GM19238 (cell line): Measurements from ENCODE around the gene OTX2.

Experiments used
- DNase-seq: peaks from one replicate; pipeline ENCODE4 v3.0.0; 2011; ENCODE audit warnings: low spot score; ENCODE audit not compliant: insufficient read length

Gene OTX2

DNA sequence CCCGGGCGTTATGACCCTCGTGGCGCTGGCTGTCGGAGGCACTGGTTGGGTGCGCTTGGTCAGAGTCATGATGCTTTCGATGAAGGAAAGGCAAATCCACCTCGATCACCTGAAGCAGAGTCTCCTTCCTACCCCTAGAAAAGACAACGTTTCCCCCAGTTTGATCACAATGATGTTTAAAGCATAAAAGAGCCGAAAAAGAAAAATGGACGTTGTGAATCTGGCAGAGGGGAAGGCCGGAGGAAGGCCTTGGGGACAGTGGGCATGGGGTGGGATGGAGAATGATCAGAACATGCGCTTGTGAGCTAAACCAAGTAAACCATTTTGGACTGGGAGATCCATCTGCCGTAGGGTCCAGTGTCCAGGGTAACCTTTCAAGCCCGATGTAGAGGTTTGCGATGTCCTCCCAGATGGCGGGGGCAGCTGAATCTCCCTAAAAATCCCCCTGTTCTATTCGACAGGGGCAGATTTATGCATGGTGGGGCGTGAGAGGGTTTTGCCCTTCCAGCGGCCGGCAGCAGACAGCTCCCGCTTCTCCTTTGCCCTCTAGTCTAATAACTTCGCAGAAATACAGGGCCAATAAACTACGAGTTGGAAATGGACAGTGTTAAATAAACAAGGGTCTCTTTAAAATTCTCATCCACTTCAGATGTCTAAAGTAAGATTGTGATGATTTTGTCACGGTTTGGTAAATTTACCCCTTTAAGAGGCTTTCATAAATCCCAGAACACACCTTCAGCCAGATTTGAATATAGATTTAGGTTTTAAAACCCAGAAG, 2.3 kb upstream of the OTX2 start:
- DNase-seq = no peak

DNA sequence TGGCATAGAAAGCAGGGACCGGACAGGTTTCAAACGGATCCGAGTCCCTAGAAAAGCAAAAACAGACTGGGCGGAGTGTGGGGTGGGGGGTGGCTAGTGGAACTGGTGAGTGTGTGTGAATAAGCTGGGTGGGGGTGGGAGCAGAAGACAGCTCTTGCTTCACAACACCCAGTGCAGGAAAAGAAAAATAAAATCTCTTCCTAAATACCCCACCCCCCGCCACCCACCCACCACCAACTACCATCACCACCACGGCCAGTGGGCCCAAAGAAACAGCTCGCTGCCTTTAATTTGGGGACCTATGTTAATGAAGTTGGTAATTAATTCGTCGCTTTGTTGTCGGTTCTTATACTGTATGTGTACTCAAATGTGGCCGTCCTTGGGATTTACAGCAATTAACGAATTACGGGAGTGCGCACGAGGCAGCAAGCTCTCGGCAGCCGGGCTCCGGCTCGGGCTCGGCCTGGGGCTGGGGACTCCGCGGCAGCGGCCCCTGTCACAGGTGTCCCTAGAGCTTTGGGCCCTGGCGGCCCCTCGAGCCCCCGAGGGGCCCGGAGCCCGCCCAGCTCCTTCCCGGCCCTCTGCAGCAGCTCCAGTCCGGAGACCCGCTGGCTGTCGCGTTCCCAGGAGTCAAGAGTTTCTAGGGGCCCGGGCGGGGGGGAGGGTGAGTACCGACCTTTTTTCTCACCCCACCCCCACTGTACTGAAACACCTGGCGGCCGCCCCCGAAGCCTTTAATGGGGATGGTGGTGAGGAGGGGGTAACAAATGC, 1.5 kb upstream of the OTX2 start:
- DNase-seq = no peak

DNA sequence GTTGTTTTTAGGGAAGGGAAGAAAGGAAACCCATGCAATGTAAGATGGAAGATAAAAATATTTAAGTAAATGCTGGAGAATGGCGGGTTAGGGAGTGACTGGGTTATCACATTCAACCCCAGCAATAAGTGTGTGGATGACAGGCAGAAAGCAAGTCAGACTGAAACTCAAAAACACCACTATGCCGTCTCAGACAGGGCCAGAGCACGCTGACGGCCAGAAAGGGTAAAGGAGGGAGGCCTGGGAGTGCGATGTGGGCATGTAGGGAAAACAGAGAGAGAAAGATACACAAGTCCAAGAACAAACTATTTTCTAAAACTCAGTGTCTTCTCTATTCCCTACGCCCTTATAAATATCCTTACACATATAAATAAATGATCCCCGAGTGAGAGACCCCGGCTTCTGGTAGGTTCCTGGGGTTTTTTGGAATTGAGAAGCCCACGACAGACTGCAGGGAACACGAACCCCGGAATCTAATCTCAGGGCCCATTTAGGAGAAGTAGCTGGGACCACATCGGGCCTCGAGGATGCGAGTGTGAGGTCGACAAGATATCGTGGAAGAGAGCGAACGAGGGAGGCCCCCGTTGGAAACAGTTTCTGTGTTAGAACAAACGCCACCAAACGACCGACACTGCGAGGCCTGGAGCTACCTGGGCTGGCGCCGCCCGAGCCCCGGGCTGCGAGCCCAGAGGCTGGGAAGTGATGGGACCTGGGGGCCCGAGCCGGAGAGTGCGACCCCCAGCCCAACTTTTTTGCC, 735 bp upstream of the OTX2 start:
- no peak for DNase-seq

DNA sequence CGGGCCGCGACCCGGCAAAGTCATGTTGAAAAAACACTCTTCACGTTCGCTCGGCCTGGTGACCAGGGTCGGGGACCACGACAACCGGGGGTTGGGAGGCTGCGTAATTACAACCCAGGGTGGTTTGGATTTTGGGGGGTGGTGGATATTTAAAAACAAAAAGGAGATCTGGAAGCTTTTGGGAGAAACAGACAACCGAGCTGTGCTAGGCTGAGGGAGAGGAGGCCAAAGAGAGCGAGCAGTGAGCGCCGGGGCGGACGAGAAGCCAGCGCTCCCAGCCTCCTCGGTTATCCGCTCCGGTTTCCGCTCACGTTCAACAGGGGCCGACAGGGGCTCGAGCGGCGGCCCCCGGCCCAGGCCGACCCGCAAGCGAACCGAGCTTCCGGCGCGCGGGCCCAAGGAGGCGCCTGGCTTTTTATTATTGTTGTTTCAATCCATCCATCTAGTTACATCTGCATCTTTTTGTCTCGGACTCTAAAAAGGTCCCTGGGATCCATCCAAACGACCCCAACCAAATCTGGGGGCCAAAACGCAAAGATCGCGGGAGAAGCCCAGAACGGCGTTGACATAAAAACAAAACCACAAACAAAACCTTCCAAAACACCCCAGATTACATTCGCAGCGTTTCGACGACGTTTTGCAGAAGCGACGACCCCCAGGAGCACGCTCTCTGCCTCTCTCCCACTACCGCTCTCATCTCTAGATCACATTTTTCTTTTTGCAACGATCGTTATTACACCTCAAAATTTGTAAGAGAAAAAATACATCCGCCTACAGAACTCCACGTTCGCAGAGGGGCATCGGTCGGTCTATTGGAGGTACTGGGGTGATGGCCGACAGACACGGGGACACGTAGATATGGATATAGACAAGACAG, 771 bp downstream of the OTX2 start:
- no peak for DNase-seq

DNA sequence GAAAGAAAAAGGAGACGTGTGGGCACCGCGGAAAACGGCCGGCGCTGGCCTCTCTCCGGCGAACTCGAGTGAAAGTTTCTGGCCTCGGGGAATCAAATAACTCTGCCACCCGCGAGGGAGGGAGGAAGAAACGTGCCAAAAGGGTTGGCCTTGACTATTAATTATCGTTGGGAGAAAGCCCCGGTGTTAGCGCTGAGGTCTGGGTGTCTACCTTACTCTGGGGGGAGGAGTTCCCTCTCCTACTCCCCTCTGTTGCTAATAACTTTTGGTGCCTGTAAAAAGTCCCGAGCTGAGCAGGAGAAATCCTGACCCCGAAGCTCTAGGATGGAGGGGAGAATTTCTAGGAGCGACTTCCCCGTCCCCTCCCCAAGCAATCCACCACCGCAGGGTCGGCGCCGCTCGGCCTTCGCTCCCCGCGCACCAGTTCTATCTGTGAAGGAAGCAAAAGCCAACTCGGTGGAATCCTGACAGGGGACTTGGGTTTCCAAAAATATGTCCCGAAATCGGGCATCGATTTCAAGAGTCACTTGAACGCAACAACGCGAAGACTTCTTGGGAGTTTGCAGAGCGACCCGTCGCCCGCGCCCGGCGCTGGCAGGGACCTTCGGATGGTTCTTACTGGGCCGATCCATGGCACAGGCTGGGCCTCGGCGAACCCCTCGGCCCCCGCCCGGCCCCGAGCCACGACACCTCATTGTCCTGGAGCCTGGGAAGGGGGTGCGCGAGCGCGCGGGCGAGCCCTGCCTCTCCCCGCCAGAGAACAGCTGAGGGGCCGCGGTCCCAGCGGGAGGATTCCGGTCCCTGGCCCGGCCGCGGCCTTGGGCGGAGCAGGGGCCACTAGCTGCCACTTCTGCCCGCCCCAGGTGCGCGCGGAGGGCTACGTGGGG, 1.7 kb downstream of the OTX2 start:
- no peak for DNase-seq

DNA sequence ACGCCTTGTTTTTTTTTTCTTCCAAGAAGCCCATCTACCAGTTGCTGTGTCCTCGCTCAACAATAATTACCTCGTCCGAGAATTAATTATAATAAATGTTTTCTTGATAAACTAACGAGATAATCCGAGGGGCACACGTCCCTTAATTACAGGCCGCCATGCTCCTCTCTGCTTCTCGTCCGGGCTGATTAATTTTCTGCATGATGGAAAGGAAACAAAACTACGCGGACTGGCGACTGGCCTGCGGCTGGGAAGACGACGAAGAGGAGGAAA, 2.2 kb downstream of the OTX2 start:
- no peak for DNase-seq

DNA sequence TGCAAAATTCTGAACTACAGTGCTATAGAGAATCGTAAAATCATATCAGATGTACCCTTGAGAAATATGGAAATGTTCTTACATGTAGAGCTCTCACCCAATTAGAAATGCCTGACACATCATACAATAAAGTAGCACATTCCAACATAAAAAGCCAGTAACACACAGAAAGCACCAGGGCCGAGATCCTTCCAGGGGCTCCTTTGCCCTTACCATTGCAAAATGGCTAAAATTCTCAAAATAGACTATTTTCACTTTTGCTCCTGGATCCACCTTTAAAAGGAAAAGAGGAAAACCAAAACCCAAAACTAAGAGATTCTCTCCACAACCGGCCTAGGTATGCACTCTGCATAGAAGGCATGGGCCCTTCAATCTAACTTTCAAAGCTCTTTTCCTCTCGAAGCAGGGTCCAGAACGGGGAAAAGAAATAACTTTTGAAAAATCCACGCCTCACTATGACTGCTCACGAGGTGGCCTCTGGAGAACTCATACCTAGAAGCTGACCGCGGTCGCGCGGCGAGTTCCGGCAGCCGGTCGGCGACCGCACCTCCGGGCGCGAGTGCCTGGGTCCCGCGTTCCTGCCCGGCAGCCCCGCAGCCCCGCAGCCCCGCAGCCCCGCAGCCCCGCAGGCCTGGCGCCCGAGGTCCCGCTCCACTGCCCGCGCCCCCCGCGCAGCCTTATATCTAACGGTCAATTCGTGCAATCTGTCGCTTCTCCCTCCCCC, 2.7 kb downstream of the OTX2 start:
- no peak for DNase-seq

DNA sequence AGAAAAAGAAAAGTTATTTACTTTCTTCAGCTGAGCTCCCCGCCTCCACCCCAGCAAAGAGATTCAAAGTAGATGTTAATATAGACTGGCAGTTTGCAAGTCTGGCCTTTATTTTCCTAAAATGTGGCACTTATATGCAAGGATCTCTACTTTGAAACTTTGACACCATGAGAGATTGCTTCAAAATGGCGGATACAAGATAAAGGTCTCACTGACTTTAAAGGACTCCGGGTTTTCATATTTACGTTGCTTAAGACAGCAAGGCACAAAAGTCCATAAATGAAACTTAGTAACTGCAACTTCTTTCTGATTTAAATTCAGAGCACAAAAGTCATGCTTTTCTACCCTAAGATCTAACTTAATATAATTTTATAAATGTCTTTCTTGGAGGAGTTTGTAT, 3.5 kb downstream of the OTX2 start:
- DNase-seq = no peak

DNA sequence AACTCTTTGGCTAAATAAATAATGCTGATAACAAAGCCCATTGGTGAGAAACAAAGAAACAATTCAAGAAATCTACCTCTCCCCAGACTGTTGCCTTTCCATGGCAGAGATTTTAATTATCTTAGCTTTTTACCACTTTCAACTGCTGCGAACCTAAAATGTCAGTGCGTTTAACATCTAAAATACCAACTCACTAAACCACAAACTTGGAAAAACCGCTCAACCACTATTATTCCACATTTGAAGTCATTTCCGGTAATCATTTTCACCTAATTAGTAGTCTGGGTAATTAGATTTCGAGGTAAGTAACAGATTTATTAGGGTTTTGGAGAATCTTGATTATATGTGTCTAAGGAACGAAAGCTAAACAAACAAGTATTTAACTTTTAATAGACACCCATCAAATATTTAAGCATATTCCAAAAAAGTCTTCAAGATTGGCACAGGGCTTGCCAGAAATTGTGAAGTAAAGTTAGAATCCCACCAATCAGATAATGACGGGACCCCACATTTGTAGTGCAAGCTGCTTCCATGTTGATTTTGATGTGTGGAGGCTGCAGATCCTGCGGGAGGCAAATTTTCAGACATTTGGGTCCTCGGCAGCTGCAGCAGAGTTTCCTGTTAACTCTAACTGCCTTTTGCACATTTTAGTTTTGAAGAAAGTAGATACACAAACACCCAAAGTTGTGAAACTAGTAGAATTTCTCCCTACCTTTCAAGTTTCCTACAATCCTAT, 4.1 kb downstream of the OTX2 start:
- no peak for DNase-seq

DNA sequence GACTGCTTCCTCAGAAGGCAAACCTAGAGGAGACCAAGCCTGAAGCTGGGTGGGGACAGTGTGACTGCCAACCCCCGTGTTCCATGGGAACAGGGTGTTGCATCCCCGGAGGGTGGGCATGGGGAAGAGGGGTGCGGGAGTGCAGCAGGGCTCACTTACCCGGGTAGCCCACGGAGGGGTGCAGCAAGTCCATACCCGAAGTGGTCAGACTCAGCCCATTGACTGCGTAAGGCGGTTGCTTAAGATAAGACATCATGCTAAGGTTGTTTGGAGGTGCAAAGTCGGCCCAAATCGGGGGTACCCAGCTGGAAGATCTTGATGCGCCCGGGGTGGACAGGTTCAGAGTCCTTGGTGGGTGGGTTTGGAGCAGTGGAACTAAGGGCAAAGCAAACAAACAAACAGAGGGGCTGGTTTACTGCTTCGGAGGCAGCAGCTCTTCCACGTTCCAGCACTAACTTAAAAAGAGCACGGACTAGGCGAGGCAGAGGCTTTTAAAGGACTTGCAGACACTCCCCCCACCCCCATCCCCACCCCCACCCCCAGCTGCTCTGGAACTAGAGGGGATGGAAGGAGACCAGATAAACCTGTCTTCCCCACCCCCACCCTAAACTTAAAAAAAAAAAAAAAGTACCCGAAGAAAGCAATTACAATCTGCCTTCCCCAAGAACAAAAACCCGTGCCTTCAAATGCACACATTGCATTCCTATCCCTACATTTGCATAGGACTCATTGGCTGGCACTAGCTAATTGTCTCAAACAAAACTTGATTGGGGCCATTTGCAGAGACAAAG, 4.9 kb downstream of the OTX2 start:
- DNase-seq = no peak

DNA sequence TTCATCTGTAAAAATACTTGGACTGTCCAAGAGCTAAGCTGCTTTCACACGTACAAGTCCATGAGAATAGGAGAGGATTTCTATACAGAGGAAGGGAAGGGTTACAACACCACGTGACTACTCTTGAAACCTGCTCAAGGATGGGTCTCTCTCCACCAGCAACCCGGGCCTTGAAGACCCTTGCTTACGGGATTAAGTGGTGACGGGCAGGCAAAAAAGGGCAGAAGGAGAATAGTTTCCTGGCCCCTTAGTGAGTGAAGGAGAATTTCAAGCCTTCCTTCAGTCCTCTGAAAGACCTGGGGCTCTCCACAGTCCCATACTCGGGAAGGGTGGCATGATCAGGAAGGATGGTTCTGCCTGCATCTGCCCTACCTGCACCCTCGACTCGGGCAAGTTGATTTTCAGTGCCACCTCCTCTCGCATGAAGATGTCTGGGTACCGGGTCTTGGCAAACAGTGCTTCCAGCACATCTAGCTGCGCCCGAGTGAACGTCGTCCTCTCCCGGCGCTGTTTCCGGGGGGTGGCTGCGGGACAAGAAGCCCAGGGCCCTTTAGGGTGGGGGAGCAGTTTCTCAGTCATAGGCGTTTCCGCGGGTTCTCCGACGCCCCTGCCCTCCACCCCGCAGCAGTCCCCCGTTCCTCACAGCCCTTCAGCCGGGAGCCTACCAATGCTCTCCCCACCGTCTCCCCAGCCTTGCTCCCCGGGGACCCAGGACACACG, 6.3 kb downstream of the OTX2 start:
- no peak for DNase-seq

DNA sequence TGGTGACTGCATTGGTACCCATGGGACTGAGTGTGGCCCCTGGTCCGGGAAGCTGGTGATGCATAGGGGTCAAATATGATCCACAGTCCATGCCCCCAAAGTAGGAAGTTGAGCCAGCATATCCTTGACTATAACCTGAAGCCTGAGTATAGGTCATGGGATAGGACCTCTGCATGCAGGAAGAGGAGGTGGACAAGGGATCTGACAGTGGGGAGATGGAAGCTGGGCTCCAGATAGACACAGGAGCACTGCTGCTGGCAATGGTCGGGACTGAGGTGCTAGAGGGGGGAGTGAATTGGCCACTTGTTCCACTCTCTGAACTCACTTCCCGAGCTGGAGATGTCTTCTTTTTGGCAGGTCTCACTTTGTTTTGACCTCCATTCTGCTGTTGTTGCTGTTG, 8.4 kb downstream of the OTX2 start:
- DNase-seq = no peak

DNA sequence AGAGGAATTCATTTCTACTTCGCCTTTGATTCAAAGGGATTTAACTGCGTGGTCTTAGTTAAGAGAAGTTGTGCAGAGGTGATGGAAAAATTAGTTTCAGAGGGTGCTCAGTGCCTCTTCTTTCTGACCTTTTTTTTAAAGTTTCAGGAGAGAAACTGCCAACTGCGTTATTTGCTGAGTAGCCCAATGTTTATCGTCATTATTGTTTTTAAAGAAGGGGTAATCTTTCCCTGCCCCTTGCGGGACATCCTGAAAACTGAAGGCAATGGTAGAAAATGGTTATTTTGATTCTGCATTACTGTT, 11.0 kb downstream of the OTX2 start:
- DNase-seq = no peak

DNA sequence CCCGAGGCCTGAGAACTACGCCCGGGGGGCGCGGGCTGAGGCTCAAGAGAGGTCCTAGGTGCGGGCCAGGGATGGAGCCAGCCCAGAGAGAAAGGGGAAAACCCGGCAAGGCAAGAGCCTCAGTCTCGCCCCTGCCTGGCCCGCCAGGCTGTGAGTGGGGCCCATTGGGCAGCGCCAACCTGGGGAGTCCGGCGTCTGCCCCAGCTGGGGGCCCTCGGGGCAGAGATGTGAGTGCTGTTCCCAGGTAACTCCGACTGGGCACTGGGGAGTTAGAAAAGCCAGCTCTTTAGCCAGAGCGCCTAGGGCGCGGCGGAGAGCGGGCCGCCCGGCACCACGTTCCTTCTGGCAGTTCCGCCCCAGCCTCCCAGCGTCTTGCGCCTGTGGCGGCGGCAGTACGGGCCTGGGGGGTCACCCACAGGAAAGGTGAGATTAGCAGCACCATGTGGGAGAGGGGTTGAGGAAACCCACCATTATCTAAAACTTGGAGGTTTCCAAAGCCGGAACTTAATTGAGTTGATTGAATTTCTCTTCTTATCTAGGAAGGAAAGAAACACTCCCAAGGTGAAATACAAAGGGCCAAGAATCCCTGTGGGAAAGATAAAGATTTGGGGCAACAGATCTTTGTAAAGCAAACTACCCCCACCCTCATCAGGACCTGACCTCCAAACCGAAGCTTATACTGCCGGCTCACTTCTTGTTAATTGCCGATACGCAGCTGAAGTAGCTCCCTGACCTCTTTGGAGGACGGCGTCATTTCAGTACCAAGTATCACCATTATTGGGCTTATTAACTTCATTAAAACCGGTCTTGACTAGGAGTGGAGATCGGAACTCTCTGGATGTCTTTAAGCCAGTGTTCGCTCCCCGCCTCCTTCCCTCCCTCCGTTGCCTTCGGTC, 11.6 kb downstream of the OTX2 start:
- DNase-seq = no peak

DNA sequence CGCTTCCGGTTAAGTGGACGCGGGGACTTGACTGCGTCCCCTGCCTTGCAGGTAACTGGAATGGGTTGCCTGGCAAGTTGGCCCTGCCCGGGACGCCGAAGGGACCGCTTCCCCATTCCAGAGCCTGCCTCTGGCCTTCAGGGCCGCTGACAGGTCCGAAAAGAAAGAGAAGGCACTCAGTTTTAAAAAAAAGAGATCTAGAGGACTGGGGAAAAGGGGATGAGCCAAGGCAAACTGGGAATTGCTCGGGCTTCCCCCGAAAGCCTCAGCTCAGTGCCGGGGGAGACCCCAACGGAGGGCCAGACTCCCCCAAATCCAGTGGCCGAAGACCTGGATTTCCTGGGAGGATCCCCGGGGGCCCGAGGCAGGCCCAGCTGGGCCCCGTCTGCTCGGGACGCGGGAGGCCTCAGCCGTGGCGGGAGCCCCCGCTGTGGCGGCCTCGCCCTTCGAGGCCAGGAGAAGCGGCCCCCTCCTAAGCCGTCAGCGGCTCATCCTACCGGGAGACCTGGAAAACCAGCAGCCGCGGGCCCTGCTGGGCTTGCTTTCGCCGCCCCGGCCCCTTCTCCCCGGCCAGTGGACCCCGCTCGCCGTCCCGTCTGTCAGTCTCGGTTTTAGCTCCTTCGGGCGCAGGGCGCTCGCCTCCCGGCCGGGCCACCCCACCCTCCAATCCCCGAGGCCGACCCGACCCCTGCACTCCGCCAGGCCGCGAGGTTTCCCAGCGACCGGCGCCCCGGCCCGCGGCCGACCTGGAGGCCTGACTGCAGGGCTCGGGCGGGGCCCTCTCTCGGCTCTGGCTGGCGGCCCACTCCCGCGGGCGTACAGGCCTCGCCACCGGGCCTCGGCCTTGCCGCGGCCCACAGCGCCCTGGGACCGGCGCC, 12.5 kb downstream of the OTX2 start:
- DNase-seq = no peak

DNA sequence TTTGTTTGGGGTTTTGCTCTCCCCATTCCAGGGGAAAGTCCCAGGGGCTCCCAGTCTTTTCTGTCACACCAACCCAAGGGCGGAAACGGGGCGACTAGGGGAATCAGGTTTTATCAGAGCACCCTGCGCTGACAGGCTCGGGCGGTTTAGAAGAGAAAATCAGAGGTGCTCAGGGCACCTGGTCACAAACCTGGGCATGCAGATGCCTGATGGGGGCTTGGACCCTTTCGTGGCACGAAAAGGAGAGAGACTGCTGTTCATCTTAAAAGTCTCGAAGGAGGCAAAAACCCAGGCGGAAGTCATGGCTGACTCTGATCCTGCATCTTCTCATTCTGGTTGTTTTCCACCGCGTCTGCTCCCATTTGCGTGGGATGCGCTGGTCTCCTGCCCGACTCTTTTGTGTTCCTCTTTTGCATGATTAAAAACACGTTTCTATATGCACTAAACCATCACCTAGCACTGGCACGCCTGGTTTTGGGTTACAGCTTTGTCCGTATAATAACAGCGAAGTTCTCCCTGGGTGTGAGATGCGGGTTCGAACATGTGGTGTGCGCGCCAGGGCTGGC, 13.2 kb downstream of the OTX2 start:
- no peak for DNase-seq
